Prostate gland (tissue), 2 donors: Measurements from ENCODE around the gene CAPN11. TPM values are rescaled to one million over a fixed set of nuclear protein-coding genes. Genes with fewer than 3 reads are reported as not detected.

ENCODE experiments used
- DNase-seq: peaks from one replicate; pipeline ENCODE4 v3.0.0-alpha.2; 2019; ENCODE audit warnings: low spot score
- H3K27ac ChIP-seq, 2 donors: fragments of 200-600 bp; sonication (generic); 2 replicates each; pipeline ENCODE4 v1.5.1; 2017 to 2019
- H3K27me3 ChIP-seq: fragments of 200-600 bp; sonication (generic); replicated peaks from 2 replicates; pipeline ENCODE4 v1.5.1; 2019; ENCODE audit not compliant: insufficient read depth
- H3K36me3 ChIP-seq, 2 donors: fragments of 200-600 bp; sonication (generic); 1 replicate in 1 of 2; 2 replicates in 1 of 2; pipeline versions ENCODE4 v1.5.1 to v1.8.1; 2017 to 2019
- H3K4me1 ChIP-seq: fragments of 200-600 bp; sonication (generic); replicated peaks from 2 replicates; pipeline ENCODE4 v1.5.1; 2019
- H3K4me3 ChIP-seq, 2 donors: fragments of 200-600 bp; sonication (generic); 2 replicates each; pipeline ENCODE4 v1.5.1; 2017 to 2019
- H3K9me3 ChIP-seq: fragments of 200-600 bp; sonication (generic); 2 replicates; pipeline ENCODE4 v1.5.1; 2017
- POLR2A ChIP-seq: fragments of 450-650 bp; IDR thresholded peaks from one replicate; pipeline ENCODE4 v1.6.1; 2016; ENCODE audit warnings: antibody characterized with exemption, mild to moderate bottlenecking
- POLR2AphosphoS5 ChIP-seq: sonication (generic); formaldehyde crosslinking; IDR thresholded peaks from one replicate; pipeline ENCODE4 v1.6.1; 2017; ENCODE audit warnings: antibody characterized with exemption
- WGBS: methylation state at CpG from one replicate; pipeline ENCODE4 v1.1.5; 2018; 5-methylcytosine and 5-hydroxymethylcytosine counted together
- intact Hi-C: fragments of 100-400 bp; cut with DNase I; formaldehyde crosslinking; loops from one replicate; pipeline ENCODE4 v1.14.2; 2022
- total RNA-seq, 2 donors: library from RNA; depleted of rRNA; stranded (reverse); fragments of >200 nt; gene quantifications; one replicate each; pipeline ENCODE4 v1.1.0, GENCODE V29; 2016
- TF ChIP-seq, protein P1 (sequence below), 4 experiments: fragments of 200-600 bp in 2 of 4; fragments of 450-650 bp in 2 of 4; sonication (generic) in 2 of 4; IDR thresholded peaks; 1 replicate in 3 of 4; 2 replicates in 1 of 4; pipeline ENCODE4 v1.5.1; 2016 to 2019; ENCODE audit warnings: antibody characterized with exemption in 4 of 4, mild to moderate bottlenecking in 2 of 4, moderate library complexity in 2 of 4

The CAPN11 gene
- total RNA-seq, 2 donors from 2014 or later, result 5.9 TPM; not detected in 1

DNA sequence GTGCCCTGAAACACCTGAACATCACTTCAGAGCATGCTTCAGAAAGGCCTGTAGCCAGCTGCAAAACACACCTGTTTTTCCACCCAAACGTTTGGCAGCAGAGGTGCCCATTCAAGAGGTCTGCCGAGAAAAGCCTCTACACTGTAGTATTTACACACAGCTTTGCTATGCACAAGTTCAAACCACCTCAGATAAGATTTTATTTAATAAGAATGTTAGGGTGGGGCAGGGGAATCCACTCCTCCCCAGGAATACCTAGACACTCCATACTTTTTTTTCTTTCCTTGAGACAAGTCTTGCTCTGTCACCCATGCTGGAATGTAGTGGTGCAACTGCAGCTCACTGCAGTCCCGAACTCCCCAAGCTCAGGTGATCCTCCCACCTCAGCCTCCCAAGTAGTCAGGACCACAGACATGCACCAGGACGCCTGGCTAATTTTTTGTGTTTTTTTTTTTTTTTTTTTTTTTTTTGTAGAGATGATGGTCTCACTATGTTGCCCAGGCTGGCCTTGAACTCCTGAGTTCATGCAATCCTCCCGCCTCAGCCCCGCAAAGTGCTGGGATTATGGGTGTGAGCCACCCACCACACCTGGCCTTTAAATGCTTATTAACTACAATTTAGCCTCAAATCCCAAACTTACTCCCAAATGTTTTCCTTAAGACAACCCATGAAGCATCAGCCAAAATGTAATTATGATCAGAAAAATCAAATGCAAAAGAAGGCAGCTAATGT, 41.1 kb upstream of the CAPN11 start:
- no peaks in the 10 kb centered on the region for H3K9me3 ChIP-seq
- TF ChIP-seq POLR2AphosphoS5 (no peak), POLR2A (no peak)
- TF ChIP-seq, protein P1, sequence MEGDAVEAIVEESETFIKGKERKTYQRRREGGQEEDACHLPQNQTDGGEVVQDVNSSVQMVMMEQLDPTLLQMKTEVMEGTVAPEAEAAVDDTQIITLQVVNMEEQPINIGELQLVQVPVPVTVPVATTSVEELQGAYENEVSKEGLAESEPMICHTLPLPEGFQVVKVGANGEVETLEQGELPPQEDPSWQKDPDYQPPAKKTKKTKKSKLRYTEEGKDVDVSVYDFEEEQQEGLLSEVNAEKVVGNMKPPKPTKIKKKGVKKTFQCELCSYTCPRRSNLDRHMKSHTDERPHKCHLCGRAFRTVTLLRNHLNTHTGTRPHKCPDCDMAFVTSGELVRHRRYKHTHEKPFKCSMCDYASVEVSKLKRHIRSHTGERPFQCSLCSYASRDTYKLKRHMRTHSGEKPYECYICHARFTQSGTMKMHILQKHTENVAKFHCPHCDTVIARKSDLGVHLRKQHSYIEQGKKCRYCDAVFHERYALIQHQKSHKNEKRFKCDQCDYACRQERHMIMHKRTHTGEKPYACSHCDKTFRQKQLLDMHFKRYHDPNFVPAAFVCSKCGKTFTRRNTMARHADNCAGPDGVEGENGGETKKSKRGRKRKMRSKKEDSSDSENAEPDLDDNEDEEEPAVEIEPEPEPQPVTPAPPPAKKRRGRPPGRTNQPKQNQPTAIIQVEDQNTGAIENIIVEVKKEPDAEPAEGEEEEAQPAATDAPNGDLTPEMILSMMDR (IDR thresholded peaks at IDR 0.05), result no peak
- intact Hi-C loops, result no loop called here
- peaks cover 0 to 10% of the 10 kb centered on the region in 2 donors for H3K36me3 ChIP-seq
- 71% methylated on average over 6 of the region's 6 CpGs for WGBS
- no peaks in the 10 kb centered on the region for H3K27me3 ChIP-seq
- H3K4me1 ChIP-seq, result peaks cover 3% of the 10 kb centered on the region
- DNase-seq, result no peak
- no peak overlapping the region for H3K27ac ChIP-seq
- no peak overlapping the region for H3K4me3 ChIP-seq

DNA sequence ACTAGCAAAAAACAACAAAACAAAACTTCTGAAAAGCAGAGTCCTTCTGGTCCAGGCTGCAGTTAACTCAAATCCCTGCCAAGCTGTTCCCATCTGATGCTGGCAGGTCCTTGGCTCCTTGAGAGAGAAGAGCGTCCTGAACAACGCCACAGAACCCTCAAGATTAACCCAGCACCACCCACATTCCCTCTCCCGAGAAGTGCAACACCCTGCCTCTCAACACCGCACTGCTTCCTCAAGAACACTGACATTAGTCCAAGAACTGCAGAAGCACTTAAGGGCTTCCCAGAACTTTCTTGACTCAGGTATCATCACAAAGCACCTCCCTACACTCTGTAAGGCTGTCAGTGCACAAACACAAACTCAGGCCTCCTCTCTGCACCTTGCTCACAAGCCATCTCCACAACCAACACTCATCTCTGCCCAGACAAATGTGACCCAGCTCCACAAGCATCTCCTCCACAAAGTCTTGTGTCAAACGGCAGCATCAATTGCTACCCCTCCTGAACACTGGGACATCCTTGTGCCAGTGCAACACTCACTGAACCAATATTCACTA, 38.8 kb upstream of the CAPN11 start:
- H3K9me3 ChIP-seq, result no peaks in the 10 kb centered on the region
- H3K4me1 ChIP-seq, result peaks cover 12% of the 10 kb centered on the region
- no peak overlapping the region for H3K27ac ChIP-seq
- H3K4me3 ChIP-seq, result no peak overlapping the region
- TF ChIP-seq, protein P1 (IDR thresholded peaks at IDR 0.05), result no peak
- TF ChIP-seq POLR2A (no peak), POLR2AphosphoS5 (no peak)
- intact Hi-C loops, result no loop called here
- 33% methylated on average over 5 of the region's 5 CpGs for WGBS
- no peak for DNase-seq
- H3K36me3 ChIP-seq, result no peaks in the 10 kb centered on the region
- H3K27me3 ChIP-seq, result no peaks in the 10 kb centered on the region

DNA sequence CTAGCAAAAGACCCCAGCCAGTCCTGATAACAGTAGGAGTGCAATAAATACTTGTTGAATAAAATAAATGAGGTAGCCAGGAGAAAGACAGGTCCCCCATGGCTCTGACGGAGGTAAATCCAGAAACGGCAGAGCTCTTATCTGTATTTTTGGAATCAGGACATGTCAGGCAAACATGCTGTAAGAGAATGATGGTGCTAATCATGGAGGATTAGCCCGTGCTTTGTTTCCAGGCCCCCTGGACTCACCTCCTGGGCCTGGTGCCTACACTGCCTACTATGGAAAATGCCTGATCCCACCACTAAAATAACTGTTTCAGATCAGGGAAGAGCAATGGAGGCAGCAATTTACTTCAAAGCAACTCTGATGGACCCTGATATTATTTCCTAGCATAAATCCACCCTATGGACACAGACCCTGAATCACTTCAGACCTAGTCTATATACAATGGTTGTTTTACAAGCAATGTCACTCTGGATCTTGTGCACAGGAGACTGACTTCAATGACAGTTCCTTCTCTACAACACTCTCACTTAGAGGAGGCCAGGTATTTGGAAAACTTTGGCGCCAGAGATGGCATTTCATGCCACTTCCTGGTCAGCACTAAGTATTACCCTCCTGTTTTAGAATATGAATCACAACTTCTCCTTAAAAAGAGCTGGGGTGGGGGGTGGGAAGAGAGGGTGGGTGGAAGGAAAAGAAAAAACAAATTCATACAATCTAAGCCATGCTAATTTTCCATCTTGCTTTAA, 37.8 kb upstream of the CAPN11 start:
- peaks cover 15% of the 10 kb centered on the region for H3K4me1 ChIP-seq
- H3K27me3 ChIP-seq, result no peaks in the 10 kb centered on the region
- no peaks in the 10 kb centered on the region for H3K9me3 ChIP-seq
- H3K27ac ChIP-seq, result no peak overlapping the region
- H3K36me3 ChIP-seq, result no peaks in the 10 kb centered on the region
- 82% methylated on average over 4 of the region's 4 CpGs for WGBS
- DNase-seq, result no peak
- intact Hi-C loops, result no loop called here
- TF ChIP-seq POLR2A, result no peak
- TF ChIP-seq, protein P1 (IDR thresholded peaks at IDR 0.05), result no peak
- no peak for TF ChIP-seq POLR2AphosphoS5
- H3K4me3 ChIP-seq, result no peak overlapping the region

DNA sequence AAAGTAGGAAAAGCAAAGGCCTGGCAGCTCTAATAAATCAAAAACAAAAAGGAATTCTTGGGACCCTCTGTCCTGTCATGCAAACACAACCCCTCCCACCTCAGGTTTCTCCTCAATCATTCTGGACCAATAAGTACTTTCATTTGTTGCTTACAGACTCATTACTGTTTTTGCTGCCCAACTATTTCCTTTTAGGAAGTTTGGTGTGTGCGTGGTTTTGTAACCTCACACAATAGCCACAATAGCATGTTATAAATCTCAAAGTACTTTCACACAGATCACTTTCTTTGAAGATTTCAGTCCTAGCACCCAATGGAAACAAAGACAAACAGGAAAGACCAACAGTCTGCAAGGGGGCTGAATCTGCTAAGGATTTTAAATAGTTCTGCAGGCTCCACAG, 35.8 kb upstream of the CAPN11 start:
- Histone ChIP-seq H3K9me3 (no peaks in the 10 kb centered on the region), H3K27ac (peak overlapping the region; percentile 20 to 37), H3K27me3 (no peaks in the 10 kb centered on the region), H3K4me1 (peaks cover 20% of the 10 kb centered on the region), H3K4me3 (no peak overlapping the region), H3K36me3 (no peaks in the 10 kb centered on the region)
- DNase-seq, result no peak
- TF ChIP-seq, protein P1 (IDR thresholded peaks at IDR 0.05), result no peak
- TF ChIP-seq POLR2AphosphoS5, result peak; percentile 35
- no peak for TF ChIP-seq POLR2A
- intact Hi-C loops, result no loop called here
- 3% methylated on average over 1 of the region's 1 CpG for WGBS
